HuH-7.5 (cell line): ENCODE measurements around the gene DAZL.
A peak's percentile ranks its signal among the peaks of the same experiment; 100 is the strongest.
"Not testable (repeated sequence)": the region's sequence is repeated elsewhere in the genome, so short reads cannot be mapped to it uniquely, and the experiment has no call there.

Experiments used
- DNase-seq: peaks from one replicate; pipeline ENCODE4 v3.0.0; 2011; ENCODE audit warnings: low spot score

The DAZL gene

GRCh38 chr3:16604887-16605602 is at the start of gene DAZL:
DAZL (minus strand) TSS chr3:16605423; CDS start chr3:16605205, 218 bp downstream.
- DNase-seq: no peak

- DNase-seq: no peak
These were observed 49.8 kb upstream of the DAZL start for GRCh38 chr3:16654976-16655375.

- DNase-seq: no peak
These were observed 48.5 kb upstream of the DAZL start for GRCh38 chr3:16653712-16654111.

GRCh38 chr3:16647668-16648067 is 42.4 kb upstream of the DAZL start:
- DNase-seq: no peak

- DNase-seq: no peak
These were observed 34.6 kb upstream of the DAZL start for GRCh38 chr3:16639806-16640205.

- no peak for DNase-seq
These were observed 28.7 kb upstream of the DAZL start for GRCh38 chr3:16633948-16634347.

GRCh38 chr3:16632395-16632794 is 27.2 kb upstream of the DAZL start:
- no peak for DNase-seq

GRCh38 chr3:16618721-16619120 is 13.5 kb upstream of the DAZL start:
- no peak for DNase-seq

GRCh38 chr3:16617155-16617554 is 11.9 kb upstream of the DAZL start:
- DNase-seq: not testable (repeated sequence)

- DNase-seq: no peak
These were observed 10.9 kb upstream of the DAZL start for GRCh38 chr3:16616083-16616482.

GRCh38 chr3:16614033-16615031 is 9.1 kb upstream of the DAZL start:
- no peak for DNase-seq

- no peak for DNase-seq
These were observed 4.8 kb upstream of the DAZL start for GRCh38 chr3:16609927-16610580.

GRCh38 chr3:16608816-16609215 is 3.6 kb upstream of the DAZL start:
- no peak for DNase-seq

GRCh38 chr3:16607718-16608117 is 2.5 kb upstream of the DAZL start:
- DNase-seq: no peak

GRCh38 chr3:16606398-16606797 is 1.2 kb upstream of the DAZL start:
- DNase-seq: no peak

- no peak for DNase-seq
These were observed 743 bp upstream of the DAZL start for GRCh38 chr3:16605966-16606365.

GRCh38 chr3:16604433-16604832 is 790 bp downstream of the DAZL start:
- no peak for DNase-seq

GRCh38 chr3:16601537-16602005 is 3.7 kb downstream of the DAZL start:
- DNase-seq: no peak

GRCh38 chr3:16600780-16601536 is 4.3 kb downstream of the DAZL start:
- DNase-seq: peak; percentile 70

GRCh38 chr3:16599694-16600093 is 5.5 kb downstream of the DAZL start:
- DNase-seq: no peak

GRCh38 chr3:16596352-16597032 is 8.7 kb downstream of the DAZL start:
- DNase-seq: no peak
